Stimulated activated naive B cell treated with anti-CD40 and anti-IgM and Interleukin-4, amounts not matched to agents 10 μg/mL and 1 μg/mL and 100 μg/mL, for 72 hours (primary cell): Measurements from ENCODE around the gene SP110.
A peak's percentile ranks its signal among the peaks of the same experiment; 100 is the strongest.

Source experiments
- ATAC-seq, 2 donors: fragments of 150-1000 bp; cut with Tn5 transposase; replicated peaks; 2 replicates each; pipeline ENCODE4 v1.10.0; 2021; ENCODE audit warnings: moderate library complexity in 1 of 2
- DNase-seq: peaks from one replicate; pipeline ENCODE4 v3.0.0; 2021
- H3K27ac Mint-ChIP-seq: one replicate; pipeline ENCODE4 v1.8.0; 2022; ENCODE audit warnings: mild to moderate bottlenecking, mixed read lengths
- H3K27me3 Mint-ChIP-seq, 2 donors: one replicate each; pipeline ENCODE4 v1.8.0; 2022; ENCODE audit warnings: mixed read lengths in 2 of 2
- H3K36me3 Mint-ChIP-seq, 2 donors: one replicate each; pipeline ENCODE4 v1.8.0; 2022; ENCODE audit warnings: mixed read lengths in 2 of 2, mild to moderate bottlenecking in 1 of 2
- H3K4me1 Mint-ChIP-seq, 2 donors: one replicate each; pipeline ENCODE4 v1.8.0; 2022; ENCODE audit warnings: mixed read lengths in 2 of 2, mild to moderate bottlenecking in 1 of 2
- H3K4me3 Mint-ChIP-seq, 2 donors: one replicate each; pipeline ENCODE4 v1.8.0; 2022; ENCODE audit warnings: mild to moderate bottlenecking in 2 of 2, mixed read lengths in 2 of 2, moderate library complexity in 1 of 2
- H3K9me3 Mint-ChIP-seq, 2 donors: one replicate each; pipeline ENCODE4 v1.8.0; 2022; ENCODE audit warnings: mixed read lengths in 2 of 2, mild to moderate bottlenecking in 1 of 2

The SP110 gene

GRCh38 chr2:230172852-230173251 lies 46.9 kb downstream of the SP110 start:
- Mint-ChIP-seq H3K4me3 (no peak overlapping the region), H3K9me3 (no peaks in the 10 kb centered on the region)

GRCh38 chr2:230172156-230172555 lies 47.6 kb downstream of the SP110 start:
- no peak for ATAC-seq
- H3K36me3 Mint-ChIP-seq = peaks cover 57 to 71% of the 10 kb centered on the region in 2 donors
- no peaks in the 10 kb centered on the region for H3K27me3 Mint-ChIP-seq
- no peak for DNase-seq
- no peaks in the 10 kb centered on the region for H3K4me1 Mint-ChIP-seq
- no peak overlapping the region for H3K27ac Mint-ChIP-seq
- H3K9me3 Mint-ChIP-seq = no peaks in the 10 kb centered on the region
- H3K4me3 Mint-ChIP-seq = no peak overlapping the region

More at GRCh38 chr2:230172852-230173251, 46.9 kb downstream of the SP110 start:
- Mint-ChIP-seq H3K27ac (no peak overlapping the region), H3K27me3 (no peaks in the 10 kb centered on the region), H3K4me1 (no peaks in the 10 kb centered on the region), H3K36me3 (peaks cover 58 to 71% of the 10 kb centered on the region in 2 donors)
- no peak for DNase-seq
- ATAC-seq = no peak

GRCh38 chr2:230170532-230170931 lies 49.3 kb downstream of the SP110 start:
- H3K27me3 Mint-ChIP-seq = no peaks in the 10 kb centered on the region
- H3K4me3 Mint-ChIP-seq = no peak overlapping the region
- no peak for ATAC-seq
- DNase-seq = no peak
- H3K9me3 Mint-ChIP-seq = no peaks in the 10 kb centered on the region
- H3K27ac Mint-ChIP-seq = peak overlapping the region; percentile 9
- peaks cover 56 to 72% of the 10 kb centered on the region in 2 donors for H3K36me3 Mint-ChIP-seq
- H3K4me1 Mint-ChIP-seq = no peaks in the 10 kb centered on the region

DNA sequence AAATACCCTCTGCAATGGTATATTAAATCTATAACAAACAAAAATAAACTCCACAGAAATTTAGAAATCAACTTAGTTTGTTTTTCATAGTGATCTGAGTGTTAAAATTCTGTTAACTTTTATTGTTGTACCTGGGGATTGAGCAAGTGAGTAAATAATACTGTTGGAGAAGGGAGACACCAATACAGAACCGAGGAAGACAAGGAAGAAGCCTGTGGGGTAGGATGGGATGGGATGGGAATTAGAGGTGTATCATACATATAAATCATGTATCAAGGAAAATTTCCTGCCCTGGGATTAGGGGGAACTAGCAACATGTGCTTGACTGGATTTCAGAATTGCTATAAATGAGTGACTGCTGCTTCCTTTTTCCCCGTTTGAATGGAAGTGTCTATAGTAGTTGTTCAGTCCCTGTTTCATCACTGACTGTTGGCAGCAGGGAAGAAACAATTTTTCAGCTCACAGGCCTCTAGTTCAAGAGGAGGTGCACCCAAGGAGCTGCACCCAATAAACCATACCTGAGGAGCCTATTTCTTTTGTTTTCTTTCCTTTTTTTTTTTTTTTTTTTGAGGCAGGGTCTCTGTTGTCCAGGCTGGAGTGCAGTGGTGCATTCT lies 53.1 kb downstream of the SP110 start:
- ATAC-seq (no peak), DNase-seq (no peak)
- Mint-ChIP-seq H3K4me3 (no peak overlapping the region), H3K36me3 (peaks cover 53 to 78% of the 10 kb centered on the region in 2 donors), H3K9me3 (peaks cover 0 to 6% of the 10 kb centered on the region in 2 donors), H3K27ac (no peak overlapping the region), H3K27me3 (no peaks in the 10 kb centered on the region), H3K4me1 (peaks cover 3 to 9% of the 10 kb centered on the region in 2 donors)

GRCh38 chr2:230164139-230164538 lies 55.6 kb downstream of the SP110 start:
- no peaks in the 10 kb centered on the region for H3K27me3 Mint-ChIP-seq
- peaks cover 0 to 6% of the 10 kb centered on the region in 2 donors for H3K9me3 Mint-ChIP-seq
- DNase-seq (no peak), ATAC-seq (no peak)
- H3K4me3 Mint-ChIP-seq = no peak overlapping the region
- H3K36me3 Mint-ChIP-seq = peaks cover 40 to 60% of the 10 kb centered on the region in 2 donors
- H3K27ac Mint-ChIP-seq = no peak overlapping the region
- peaks cover 8 to 24% of the 10 kb centered on the region in 2 donors for H3K4me1 Mint-ChIP-seq

- no peak overlapping the region for H3K27ac Mint-ChIP-seq
- H3K36me3 Mint-ChIP-seq = peaks cover 36 to 57% of the 10 kb centered on the region in 2 donors
- no peak for DNase-seq
- no peak overlapping the region for H3K4me3 Mint-ChIP-seq
- peaks cover 12 to 26% of the 10 kb centered on the region in 2 donors for H3K4me1 Mint-ChIP-seq
- H3K27me3 Mint-ChIP-seq = no peaks in the 10 kb centered on the region
- H3K9me3 Mint-ChIP-seq = peaks cover 0 to 6% of the 10 kb centered on the region in 2 donors
- peak; percentile 31 to 42 for ATAC-seq
Measured at GRCh38 chr2:230162981-230163380, 56.8 kb downstream of the SP110 start.

GRCh38 chr2:230161184-230161583 lies 58.6 kb downstream of the SP110 start:
- peak overlapping the region; percentile 42 for H3K27ac Mint-ChIP-seq
- H3K9me3 Mint-ChIP-seq = peaks cover 0 to 7% of the 10 kb centered on the region in 2 donors
- H3K4me1 Mint-ChIP-seq = peaks cover 20 to 43% of the 10 kb centered on the region in 2 donors
- peaks cover 26 to 50% of the 10 kb centered on the region in 2 donors for H3K36me3 Mint-ChIP-seq
- no peak overlapping the region for H3K4me3 Mint-ChIP-seq
- no peaks in the 10 kb centered on the region for H3K27me3 Mint-ChIP-seq
- DNase-seq = no peak
- ATAC-seq = no peak

GRCh38 chr2:230160112-230160660 lies 59.6 kb downstream of the SP110 start:
- peak; percentile 22 for DNase-seq
- Mint-ChIP-seq H3K9me3 (peaks cover 0 to 7% of the 10 kb centered on the region in 2 donors), H3K36me3 (peaks cover 26 to 45% of the 10 kb centered on the region in 2 donors), H3K4me3 (no peak overlapping the region), H3K27ac (no peak overlapping the region), H3K27me3 (no peaks in the 10 kb centered on the region), H3K4me1 (peaks cover 23 to 51% of the 10 kb centered on the region in 2 donors)
- ATAC-seq = peak; percentile 70 to 74

DNA sequence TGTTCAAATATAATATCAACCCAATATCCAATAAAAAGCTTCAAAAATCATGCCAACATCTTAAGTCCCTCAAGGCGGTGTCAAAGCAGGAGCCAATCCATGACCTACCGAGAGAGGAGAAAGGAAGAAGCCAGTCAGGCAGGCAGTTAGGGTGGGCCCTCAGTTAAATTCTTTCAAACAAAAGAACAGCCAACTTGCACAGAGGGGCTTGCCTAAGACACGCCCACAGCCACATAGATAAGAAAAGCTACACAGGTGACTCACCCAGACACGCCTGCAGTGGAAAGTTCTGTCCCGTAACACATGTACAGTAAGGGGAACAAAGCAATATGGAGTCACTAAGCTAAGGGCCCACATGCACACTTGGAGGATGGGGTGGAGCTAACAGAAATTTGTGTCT lies 61.3 kb downstream of the SP110 start:
- Mint-ChIP-seq H3K4me3 (no peak overlapping the region), H3K9me3 (peaks cover 0 to 6% of the 10 kb centered on the region in 2 donors), H3K36me3 (peaks cover 16 to 29% of the 10 kb centered on the region in 2 donors), H3K4me1 (peaks cover 24 to 49% of the 10 kb centered on the region in 2 donors), H3K27me3 (no peaks in the 10 kb centered on the region), H3K27ac (no peak overlapping the region)
- DNase-seq (no peak), ATAC-seq (peak; percentile 28 to 45)

DNA sequence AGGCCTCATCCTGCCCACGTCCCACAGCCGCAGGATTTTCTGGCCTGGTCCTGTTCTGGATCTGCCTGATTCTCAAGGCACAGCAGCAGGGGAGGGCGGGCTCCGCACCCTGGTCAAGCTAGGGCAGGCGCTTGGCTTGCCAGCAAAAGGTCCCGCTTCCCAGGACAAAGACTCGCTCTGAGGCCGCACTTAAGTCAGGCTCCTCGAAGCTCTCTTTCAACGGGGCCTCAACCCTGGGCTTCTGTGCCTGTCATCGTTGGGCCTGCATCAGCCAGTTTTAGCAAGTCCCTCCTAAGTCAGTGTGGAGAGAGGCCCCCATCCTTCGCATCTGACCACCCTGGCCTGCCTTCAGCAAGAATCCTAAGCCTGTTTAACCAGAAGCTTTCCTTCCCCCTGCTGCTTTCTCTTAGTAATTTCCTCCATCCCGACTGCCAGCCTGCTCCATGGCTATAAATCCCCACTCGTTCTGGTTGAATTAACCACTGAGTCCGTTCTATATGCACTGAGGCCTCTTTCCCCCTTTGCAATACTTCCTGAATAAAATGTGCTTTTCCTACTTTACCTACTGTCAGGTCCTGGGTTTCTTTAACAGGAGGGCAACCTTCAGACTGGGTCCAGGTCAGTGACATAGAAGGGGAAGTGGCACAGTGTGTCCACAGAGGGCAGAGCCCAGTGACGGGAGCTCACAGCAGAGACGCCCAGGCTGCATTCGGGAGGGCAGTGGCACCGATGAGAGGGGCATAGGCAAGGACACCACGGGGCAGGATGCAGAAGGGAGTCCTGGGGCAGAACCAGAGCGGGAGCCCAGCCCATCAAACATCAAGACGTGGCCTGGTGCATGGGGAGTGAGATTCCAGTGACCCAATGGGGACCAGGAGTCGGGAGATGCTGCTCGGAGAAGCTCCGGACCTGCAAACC lies 62.7 kb downstream of the SP110 start:
- Mint-ChIP-seq H3K36me3 (peaks cover 3 to 20% of the 10 kb centered on the region in 2 donors), H3K27me3 (no peaks in the 10 kb centered on the region), H3K27ac (no peak overlapping the region), H3K4me1 (peaks cover 23 to 46% of the 10 kb centered on the region in 2 donors), H3K9me3 (peaks cover 5% of the 10 kb centered on the region in 2 donors), H3K4me3 (no peak overlapping the region)
- ATAC-seq (no peak), DNase-seq (no peak)

DNA sequence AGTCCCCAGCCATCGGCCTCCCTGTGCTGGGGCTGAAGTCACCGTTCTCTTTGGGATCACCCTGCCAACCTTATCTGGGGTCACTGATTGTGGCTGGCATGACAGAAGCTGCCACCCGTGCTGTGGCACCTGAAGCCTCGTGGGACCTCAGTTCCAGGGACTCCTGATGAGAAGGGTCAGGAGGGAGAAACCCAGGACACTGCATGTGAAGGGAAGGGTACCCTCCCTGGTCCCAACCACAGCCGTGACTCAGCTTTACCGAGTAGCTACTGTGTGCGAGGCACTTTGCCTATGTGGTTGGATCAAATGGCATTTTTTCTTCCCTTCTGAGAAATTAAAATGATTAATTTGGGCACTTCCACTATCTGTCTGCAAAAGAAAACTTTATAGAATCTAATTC lies 64.4 kb downstream of the SP110 start:
- H3K4me1 Mint-ChIP-seq = peaks cover 20 to 39% of the 10 kb centered on the region in 2 donors
- ATAC-seq = peak; percentile 57 to 70
- H3K9me3 Mint-ChIP-seq = peaks cover 7 to 8% of the 10 kb centered on the region in 2 donors
- no peak overlapping the region for H3K4me3 Mint-ChIP-seq
- peaks cover 3 to 18% of the 10 kb centered on the region in 2 donors for H3K36me3 Mint-ChIP-seq
- no peak overlapping the region for H3K27ac Mint-ChIP-seq
- no peaks in the 10 kb centered on the region for H3K27me3 Mint-ChIP-seq
- no peak for DNase-seq

DNA sequence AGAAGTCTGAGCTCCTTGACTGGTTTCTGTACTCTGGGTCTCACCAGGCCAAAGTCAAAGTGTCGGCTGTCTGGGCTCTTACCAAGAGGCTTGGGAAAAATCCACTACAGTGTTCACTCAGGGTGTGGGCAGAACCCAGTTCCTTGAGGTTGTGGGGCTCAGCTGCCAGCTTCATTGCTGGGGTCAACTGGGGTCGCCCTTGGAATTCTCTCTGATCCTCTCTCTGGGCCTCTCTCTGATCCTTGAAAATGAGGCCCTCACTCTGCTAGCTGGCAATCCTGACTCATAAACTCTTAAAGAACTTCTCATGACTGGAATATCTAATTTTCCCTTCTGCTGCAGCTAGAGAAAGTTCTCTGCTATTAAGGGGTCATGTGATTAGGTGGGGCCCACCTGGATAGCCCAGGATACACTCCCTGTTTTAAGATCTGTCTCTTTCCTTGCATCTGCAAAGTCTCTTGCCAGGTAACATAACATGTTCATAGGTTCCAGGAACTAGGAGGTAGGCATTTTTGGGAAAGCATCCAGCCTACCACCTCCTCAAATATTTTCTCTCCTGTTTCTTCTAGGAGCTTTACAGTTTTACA lies 66.3 kb downstream of the SP110 start:
- ATAC-seq (no peak), DNase-seq (no peak)
- no peaks in the 10 kb centered on the region for H3K27me3 Mint-ChIP-seq
- H3K27ac Mint-ChIP-seq = no peak overlapping the region
- H3K36me3 Mint-ChIP-seq = peaks cover 3 to 15% of the 10 kb centered on the region in 2 donors
- peaks cover 7 to 8% of the 10 kb centered on the region in 2 donors for H3K9me3 Mint-ChIP-seq
- H3K4me3 Mint-ChIP-seq = no peak overlapping the region
- H3K4me1 Mint-ChIP-seq = peaks cover 17 to 32% of the 10 kb centered on the region in 2 donors

DNA sequence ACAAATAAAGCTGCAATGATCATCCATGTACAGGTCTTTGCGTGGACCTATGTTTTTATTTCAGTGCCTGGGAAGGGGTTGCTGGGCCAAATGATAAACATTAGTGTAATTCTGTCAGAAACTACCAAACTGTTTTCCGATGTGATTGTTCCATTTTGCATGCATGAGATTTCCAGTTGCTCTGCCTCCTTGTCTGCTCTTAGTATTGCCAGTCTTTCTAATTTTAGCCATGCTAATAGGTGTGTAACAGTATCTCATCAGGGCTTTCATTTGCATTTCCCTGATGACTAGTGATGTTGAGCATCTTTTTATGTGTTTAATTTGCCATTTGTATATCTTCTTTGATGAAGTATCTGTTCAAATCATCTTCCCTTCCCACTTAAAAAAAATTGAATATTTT lies 67.5 kb downstream of the SP110 start:
- DNase-seq (no peak), ATAC-seq (no peak)
- H3K36me3 Mint-ChIP-seq = peaks cover 0 to 9% of the 10 kb centered on the region in 2 donors
- H3K4me3 Mint-ChIP-seq = no peak overlapping the region
- peaks cover 7% of the 10 kb centered on the region in 2 donors for H3K9me3 Mint-ChIP-seq
- H3K4me1 Mint-ChIP-seq = peaks cover 13 to 31% of the 10 kb centered on the region in 2 donors
- H3K27ac Mint-ChIP-seq = no peak overlapping the region
- H3K27me3 Mint-ChIP-seq = no peaks in the 10 kb centered on the region

GRCh38 chr2:230144355-230144754 lies 75.4 kb downstream of the SP110 start:
- H3K27ac Mint-ChIP-seq = no peak overlapping the region
- peaks cover 15 to 25% of the 10 kb centered on the region in 2 donors for H3K9me3 Mint-ChIP-seq
- H3K4me1 Mint-ChIP-seq = peaks cover 3 to 9% of the 10 kb centered on the region in 2 donors
- no peak for ATAC-seq
- no peaks in the 10 kb centered on the region for H3K27me3 Mint-ChIP-seq
- no peak overlapping the region for H3K4me3 Mint-ChIP-seq
- H3K36me3 Mint-ChIP-seq = peaks cover 6 to 10% of the 10 kb centered on the region in 2 donors
- no peak for DNase-seq
